Measurements from ENCODE around the gene CADPS.

The CADPS gene

GRCh38 chr3:62439176-62439813, 435.9 kb downstream of the CADPS start:
- DNase-seq (ENCODE audit: low read depth) = no peak

DNA sequence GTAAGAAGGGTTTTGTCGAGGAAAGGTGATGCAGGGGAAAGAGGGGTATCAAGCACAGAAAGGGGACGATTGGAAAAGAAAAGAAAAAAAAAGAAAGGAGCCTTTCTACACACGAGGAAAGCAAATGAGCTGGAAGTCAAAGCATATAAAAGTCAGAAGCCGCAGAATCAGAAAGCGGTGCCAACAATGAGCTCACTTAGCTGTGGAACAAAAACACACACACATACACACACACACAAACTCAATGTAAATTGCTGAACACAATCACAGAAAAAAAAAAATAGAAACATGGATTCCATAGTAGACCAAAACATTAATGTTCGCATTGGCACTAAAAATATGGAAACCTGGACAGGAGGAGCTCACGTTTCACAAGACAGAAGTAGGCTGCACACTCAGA, 438.4 kb downstream of the CADPS start:
- DNase-seq (ENCODE audit: low read depth) = no peak

- no peak for DNase-seq (ENCODE audit: low read depth)
These were observed 441.8 kb downstream of the CADPS start for GRCh38 chr3:62433396-62433795.

DNA sequence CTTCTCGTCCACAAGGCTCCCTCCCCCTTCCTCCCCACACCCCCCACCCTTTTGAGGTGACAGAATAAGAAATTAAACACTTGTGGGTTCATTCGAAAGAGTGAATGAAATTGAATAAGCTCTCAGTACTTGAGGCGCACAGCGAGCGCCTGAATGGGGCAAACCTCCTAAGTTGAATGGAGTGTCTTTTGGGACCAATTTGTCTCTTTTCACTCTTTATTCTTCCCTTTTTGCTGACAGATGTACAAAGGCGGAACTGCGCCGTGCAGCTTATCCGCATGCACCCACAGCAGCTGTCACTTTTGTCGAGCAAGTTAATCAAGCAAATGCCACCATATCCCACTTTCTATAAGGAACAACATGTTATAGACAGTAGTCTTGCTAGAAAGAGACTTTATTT, 454.0 kb downstream of the CADPS start:
- DNase-seq (ENCODE audit: low read depth) = no peak

- DNase-seq (ENCODE audit: low read depth) = no peak
These were observed 459.1 kb downstream of the CADPS start for GRCh38 chr3:62416144-62416543.

DNA sequence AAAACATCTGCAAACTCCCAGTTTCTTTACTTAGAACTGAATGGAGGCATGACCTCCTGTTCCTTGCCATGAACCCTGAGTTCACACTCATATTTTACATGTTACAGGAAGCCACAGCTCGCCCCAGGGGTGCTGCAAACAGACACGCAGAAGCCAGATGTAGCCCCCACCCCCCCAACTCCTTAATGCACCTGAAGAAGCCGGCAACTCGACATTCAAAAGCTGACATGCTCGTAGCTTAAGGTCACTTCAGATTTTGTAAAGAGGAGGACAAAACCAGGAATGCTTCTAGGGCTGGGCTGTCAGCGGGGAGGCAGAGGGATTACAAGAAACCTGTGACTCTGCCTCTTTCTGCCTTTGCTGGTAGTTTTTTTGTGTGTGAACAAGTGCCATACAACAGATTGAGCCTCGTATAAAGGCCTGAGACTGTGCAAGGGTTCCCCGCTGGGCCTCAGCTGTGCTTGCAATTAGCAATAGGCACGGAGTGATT, 459.9 kb downstream of the CADPS start:
- DNase-seq (ENCODE audit: low read depth) = no peak

DNA sequence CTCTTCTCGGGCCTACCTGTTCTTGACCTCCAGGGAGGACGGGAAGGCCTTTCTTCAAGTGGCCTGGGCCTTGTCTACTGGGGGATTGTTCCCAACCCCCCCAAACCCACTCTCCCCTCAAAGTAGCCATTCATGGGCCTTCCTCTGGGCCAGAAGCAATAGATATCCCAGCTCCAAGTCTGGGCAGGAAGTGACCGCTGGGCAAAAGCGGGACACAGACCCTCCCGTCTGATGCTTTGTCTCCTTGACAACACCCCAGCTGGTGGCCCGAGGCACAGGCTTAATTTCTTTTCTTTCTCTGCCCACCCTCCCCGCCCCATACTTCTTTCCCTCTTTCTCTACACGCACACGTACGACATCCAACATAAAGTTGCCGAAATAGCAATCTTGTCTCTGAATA, 460.4 kb downstream of the CADPS start:
- no peak for DNase-seq (ENCODE audit: low read depth)

GRCh38 chr3:62413687-62414086, 461.5 kb downstream of the CADPS start:
- DNase-seq (ENCODE audit: low read depth) = no peak

- no peak for DNase-seq (ENCODE audit: low read depth)
These were observed 468.3 kb downstream of the CADPS start for GRCh38 chr3:62406945-62407344.

DNA sequence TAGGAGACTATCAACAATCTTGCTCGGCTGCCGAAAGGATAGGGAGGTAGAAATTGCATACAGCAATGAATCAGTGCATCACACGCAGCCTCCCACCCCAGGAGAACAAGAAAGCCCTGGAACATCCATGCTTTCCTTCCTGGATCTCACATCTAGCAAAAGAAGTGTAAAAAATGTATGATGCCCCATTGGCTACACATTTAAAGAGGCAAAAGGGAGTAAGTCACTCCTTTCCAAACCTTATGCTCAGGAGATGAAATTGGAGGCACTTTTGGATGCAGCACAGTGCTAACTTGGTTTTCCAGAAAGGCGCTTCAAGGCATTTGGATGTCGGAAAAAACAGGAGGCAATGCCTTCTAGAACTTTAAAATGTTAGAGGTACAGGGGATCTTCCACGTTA, 469.6 kb downstream of the CADPS start:
- no peak for DNase-seq (ENCODE audit: low read depth)

DNA sequence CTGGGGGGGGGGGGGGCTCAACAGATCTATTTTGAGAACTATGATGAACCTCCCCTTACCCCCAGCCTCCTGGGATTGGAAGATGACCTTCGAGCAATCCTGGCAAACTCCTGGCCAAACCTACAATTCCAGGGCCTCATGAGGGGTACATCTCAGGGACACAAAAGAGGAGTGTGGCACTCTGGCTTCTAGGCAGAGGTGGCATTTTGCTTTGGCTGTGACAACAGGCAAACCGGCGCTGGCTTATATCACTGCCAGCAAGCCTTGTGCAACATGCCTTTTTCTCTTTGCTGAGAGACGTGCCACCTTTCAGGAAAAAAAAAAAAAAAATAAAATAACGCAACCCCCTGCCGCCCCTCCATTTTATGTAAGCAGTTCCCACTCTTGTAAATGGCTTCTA, 470.1 kb downstream of the CADPS start:
- DNase-seq (ENCODE audit: low read depth) = no peak

- no peak for DNase-seq (ENCODE audit: low read depth)
These were observed 470.9 kb downstream of the CADPS start for GRCh38 chr3:62404321-62404720.

DNA sequence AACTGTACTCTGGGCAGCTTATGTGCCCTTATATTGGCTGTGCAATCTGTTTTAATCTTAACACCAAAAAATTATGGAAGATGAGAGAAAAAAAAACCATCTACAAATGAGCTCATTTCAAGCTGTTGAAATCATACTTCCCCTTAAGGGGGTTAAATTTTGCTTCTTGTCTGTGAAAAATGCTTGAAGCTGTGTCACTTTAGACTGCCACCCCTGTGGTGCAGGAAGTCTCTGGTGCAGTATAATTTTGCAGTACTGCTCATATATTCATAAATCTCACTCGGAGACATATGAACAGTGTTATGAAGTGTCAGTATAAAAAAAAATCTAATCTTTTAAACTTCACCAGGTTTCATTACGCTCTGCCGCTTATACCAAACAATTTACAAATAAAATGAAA, 471.5 kb downstream of the CADPS start:
- no peak for DNase-seq (ENCODE audit: low read depth)

DNA sequence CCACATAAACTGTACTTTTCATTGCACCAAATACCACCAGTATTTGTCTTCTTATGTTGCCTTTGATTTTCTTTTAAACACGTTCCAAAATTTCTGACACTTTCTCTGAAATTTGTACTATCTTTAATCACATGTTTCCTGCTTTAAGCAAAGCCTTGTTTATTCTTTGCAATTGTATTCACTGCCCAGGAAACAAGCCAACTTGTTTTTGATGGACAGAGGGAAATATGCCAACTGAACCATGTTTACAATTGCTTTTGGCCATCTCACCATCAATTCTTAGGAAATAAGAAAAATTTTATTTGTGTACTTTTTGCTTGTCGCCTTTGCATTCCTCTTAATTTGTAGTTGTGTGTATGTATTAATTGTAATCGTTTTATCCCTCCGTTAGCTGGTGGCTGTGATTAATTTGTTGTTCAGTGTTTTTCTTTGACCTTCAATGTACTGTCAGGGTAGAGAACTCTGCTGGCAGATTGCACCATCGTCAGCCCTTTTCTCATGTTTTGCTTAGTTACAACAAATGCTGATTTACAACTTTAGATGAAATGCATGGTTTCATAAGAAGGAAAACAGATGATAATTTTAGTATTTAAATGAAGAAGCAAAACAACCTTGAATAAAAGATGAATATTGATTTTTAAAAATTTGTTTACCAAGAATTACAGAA, 482.5 kb downstream of the CADPS start:
- DNase-seq (ENCODE audit: low read depth) = no peak

GRCh38 chr3:62387251-62387650, 488.0 kb downstream of the CADPS start:
- no peak for DNase-seq (ENCODE audit: low read depth)

- no peak for DNase-seq (ENCODE audit: low read depth)
These were observed 495.9 kb downstream of the CADPS start for GRCh38 chr3:62379321-62379798.

- no peak for DNase-seq (ENCODE audit: low read depth)
These were observed 496.3 kb downstream of the CADPS start for GRCh38 chr3:62378921-62379320.

GRCh38 chr3:62378311-62378789, 496.9 kb downstream of the CADPS start:
- no peak for DNase-seq (ENCODE audit: low read depth)

DNA sequence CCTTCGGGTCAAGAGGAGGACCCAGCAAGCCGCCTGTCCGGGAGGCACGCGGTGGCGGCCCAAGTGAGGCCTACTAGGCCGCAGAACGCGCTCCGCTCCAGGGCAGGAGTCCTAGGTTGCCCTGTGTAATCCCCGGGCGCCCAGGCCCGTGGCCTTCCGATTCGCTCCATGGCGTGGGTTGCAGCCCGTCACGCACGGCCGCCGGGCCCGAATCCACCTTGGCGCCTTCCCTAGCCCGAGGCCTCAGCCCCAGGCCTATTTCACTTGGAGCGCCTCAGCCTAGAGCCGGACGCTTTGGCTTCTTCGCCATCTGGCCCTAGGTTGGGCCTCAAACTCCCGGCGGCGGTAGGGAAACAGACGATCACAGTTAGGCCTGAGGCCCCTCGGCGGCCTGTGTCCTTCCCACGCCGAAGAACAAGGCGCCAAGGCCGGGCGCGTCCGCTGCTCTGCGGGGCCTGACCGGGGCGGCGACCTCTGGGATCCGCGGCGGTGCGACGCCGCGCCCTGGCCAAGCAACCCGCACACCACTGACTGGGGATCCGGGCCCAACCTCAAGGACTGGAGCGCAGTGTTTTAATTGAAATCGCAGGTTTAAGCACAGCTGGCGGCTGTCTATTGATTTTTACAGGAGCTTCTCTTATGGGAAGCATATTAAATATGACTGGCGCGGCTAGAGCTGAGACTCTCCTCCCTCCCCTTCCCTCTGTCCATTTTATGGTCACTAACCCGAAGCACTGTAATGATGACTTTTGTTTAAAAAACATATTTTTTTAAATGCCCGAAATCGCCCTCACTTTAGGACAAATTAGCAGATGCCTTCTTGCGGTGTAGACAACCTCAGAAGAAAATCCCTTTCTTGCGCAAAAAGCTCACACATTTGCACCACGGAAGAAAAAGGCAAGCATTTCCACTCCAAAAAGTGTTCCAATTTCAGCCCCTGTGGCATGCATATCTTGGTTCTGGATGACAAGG, 498.0 kb downstream of the CADPS start:
- no peak for DNase-seq (ENCODE audit: low read depth)

DNA sequence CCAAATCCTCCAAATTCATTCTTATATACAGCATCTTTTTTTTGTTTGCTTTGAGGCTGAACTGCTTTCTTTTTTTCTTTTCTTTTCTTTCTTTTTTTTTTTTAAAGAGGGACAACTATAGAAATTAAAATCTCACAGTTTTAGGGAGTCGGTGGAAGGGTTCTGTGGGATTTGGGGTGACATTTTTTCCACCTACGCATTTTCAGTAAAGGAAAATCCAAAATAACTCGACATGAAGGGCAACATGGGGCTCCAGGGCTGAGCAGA, 498.8 kb downstream of the CADPS start:
- DNase-seq (ENCODE audit: low read depth) = no peak

- no peak for DNase-seq (ENCODE audit: low read depth)
These were observed 499.4 kb downstream of the CADPS start for GRCh38 chr3:62375655-62376453.

Measured in T follicular helper cell (primary cell).